Head of caudate nucleus (tissue), 42 donors: Measurements from ENCODE around the gene CYTH2.
A peak's percentile ranks its signal among the peaks of the same experiment; 100 is the strongest.
"Not testable (repeated sequence)": the region's sequence is repeated elsewhere in the genome, so short reads cannot be mapped to it uniquely, and the experiment has no call there.

ENCODE experiments used
- DNase-seq, 42 donors: peaks; one replicate each; pipeline versions ENCODE4 v3.0.0 to v3.0.0-alpha.2; 2020 to 2021; ENCODE audit warnings: mixed read lengths in 7 of 42
- intact Hi-C: fragments of 100-400 bp; cut with DNase I; formaldehyde crosslinking; loops from one replicate; pipeline ENCODE4 v1.15.0; 2022

The CYTH2 gene

GRCh38 chr19:48473161-48473966 is 4.2 kb downstream of the CYTH2 start:
- intact Hi-C loops, result no loop called here
- no peak for DNase-seq

DNA sequence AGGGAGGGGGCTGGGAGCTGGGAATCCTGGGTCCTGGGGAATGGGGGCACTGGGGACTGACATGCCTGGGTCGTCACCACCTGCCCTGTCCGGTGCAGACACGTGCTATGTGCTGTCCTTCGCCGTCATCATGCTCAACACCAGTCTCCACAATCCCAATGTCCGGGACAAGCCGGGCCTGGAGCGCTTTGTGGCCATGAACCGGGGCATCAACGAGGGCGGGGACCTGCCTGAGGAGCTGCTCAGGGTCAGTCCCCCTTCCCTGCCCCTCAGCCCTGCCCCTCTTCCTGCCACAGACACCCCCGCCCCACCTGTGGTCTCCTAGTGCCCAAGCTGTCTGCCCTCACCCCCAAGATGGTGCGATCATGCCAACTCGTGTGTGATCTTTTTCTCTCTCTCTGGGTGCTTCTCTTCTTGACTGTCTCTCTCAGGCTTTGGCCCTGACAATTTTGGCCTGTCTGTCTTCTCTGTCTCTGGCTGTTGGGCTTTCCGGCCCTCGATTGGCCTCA is 5.0 kb downstream of the CYTH2 start:
- no peak for DNase-seq
- intact Hi-C loops, result no loop called here

- DNase-seq, result no peak
- intact Hi-C loops, result no loop called here
These were observed 6.3 kb downstream of the CYTH2 start for GRCh38 chr19:48475369-48476068.

DNA sequence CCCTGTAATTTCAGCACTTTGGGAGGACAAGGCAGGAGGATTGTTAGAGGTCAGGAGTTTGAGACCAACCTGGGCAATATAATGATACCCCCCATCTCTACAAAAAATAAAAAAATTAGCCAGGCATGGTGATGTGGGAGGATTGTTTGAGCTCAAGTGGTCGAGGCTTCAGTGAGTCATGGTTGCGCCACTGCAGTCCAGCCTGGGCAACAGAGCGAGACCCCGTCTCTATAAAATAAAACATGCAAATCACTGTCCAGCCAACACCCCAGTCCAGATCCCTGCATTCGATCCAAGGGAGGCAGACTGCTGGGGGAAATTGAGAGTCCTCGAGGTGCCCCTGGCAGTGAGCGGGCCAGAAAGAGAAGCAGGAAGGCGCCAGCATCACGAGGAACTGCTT is 7.0 kb downstream of the CYTH2 start:
- no peak for DNase-seq
- intact Hi-C loops, result no loop called here

GRCh38 chr19:48477067-48477685 is 8.0 kb downstream of the CYTH2 start:
- DNase-seq, result no peak
- intact Hi-C loops, result no loop called here

GRCh38 chr19:48477698-48478338 is 8.6 kb downstream of the CYTH2 start:
- intact Hi-C loops, result no loop called here
- no peak for DNase-seq

DNA sequence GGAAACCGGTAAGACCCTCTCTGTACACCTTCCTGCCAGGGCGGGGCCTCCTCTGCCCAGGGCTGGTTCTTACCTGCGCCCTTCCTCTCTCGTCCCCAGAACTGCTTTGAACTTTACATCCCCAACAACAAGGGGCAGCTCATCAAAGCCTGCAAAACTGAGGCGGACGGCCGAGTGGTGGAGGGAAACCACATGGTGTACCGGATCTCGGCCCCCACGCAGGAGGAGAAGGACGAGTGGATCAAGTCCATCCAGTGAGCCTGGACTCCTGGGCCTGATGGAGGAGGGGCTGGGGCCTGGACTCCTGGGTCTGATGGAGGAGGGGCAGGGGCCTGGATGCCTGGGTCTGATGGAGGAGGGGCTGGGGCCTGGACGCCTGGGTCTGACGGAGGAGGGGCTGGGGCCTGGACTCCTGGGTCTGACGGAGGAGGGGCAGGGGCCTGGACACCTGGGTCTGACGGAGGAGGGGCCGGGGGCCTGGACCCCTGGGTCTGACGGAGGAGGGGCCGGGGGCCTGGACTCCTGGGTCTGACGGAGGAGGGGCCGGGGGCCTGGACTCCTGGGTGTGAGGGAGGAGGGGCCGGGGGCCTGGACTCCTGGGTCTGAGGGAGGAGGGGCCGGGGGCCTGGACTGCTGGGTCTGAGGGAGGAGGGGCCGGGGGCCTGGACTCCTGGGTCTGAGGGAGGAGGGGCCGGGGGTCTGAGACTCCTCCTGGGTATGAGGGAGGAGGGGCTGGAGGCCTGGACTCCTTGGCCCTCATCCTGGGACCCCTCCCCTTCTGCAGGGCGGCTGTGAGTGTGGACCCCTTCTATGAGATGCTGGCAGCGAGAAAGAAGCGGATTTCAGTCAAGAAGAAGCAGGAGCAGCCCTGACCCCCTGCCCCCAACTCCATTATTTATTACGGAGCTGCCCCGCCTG is 9.4 kb downstream of the CYTH2 start:
- intact Hi-C loops, result no loop called here
- DNase-seq, result no peak

- no peak for DNase-seq
- intact Hi-C loops, result no loop called here
These were observed 10.5 kb downstream of the CYTH2 start for GRCh38 chr19:48479686-48480085.

- DNase-seq, result peak; percentile 60 to 92 (median 78)
- intact Hi-C loops, result no loop called here
These were observed 11.0 kb downstream of the CYTH2 start for GRCh38 chr19:48480183-48480557.

GRCh38 chr19:48480558-48481500 is 11.7 kb downstream of the CYTH2 start:
- intact Hi-C loops, result no loop called here
- peak; percentile 36 to 86 (median 68) for DNase-seq

- intact Hi-C loops, result no loop called here
- peak in 4 of 42 donors; percentile 25 to 56 (median 33) for DNase-seq
These were observed 12.9 kb downstream of the CYTH2 start for GRCh38 chr19:48481846-48482639.

DNA sequence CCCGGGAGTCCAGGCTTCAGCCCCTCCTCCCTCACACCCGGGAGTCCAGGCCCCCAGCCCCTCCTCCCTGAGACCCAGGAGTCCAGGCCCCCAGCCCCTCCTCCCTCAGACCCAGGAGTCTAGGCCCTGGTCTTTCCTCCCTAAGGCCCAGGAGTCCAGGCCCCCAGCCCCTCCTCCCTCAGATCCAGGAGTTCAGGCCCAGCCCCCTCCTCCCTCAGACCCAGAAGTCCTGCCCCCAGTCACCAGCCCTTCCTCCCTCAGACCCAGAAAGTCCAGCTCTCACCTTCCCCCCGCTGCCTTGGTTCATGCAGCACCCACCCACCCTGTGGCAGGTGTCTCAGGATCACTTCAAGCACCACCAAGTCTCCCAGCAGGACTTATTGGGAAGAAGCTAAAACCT is 14.1 kb downstream of the CYTH2 start:
- no peak for DNase-seq
- intact Hi-C loops, result no loop called here

DNA sequence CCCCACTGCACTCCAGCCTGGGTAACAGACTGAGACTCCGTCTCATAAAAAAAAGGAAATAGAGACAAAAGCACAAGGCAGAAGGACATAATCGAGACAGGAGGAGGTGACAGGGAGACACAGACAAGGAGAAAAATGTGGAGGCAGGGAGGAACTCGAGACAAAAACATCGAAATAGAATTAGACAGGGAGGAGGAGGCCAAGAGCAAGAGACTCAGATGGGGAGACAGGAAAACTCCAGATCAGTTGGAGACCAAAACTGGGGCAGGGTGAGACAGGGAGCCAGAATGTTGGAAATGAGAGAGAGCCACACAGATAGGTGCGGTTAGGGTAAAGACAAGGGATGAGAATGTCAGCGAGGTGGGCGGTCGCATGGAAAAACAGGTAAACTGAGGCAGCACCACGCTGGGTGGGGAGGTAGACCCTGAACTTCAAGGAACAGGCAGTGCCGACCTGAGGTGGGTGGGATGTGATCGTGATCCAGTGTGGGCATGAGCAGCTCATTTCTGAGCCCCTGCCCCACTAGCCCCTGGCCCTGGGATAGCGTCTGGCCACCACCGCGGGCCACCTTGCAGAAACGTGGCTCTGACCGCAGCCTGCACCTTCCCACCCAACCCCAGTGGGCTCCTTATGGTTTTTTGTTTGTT is 15.2 kb downstream of the CYTH2 start:
- intact Hi-C loops, result no loop called here
- peak in 5 of 42 donors; percentile 37 to 50 (median 43) for DNase-seq

GRCh38 chr19:48484931-48485612 is 15.9 kb downstream of the CYTH2 start:
- intact Hi-C loops, result no loop called here
- DNase-seq, result no peak

- intact Hi-C loops, DNase-seq: not testable (repeated sequence)
These were observed 17.5 kb downstream of the CYTH2 start for GRCh38 chr19:48486706-48487105.

DNA sequence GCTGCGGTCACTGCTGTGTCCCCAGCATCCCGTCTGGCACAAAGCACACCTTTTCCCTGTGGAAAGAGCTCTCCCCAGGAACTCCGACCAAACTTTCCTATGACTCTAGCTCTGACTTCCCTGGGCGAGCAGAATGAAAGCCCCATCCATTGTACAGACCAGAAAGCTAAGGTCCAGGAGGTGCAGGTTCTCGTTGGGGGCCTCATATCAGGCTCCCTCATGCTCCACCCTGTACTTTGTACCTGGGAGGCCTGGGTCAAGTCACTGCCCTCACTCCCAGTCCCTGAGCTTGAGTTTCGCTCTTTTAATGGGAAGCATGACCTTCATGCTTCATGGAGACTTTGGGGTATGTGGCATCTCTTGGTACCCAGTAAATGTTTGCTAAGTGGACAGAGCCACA is 18.4 kb downstream of the CYTH2 start:
- DNase-seq, result no peak
- intact Hi-C loops, result no loop called here
